Activated gamma-delta T cell treated with anti-CD3 and anti-CD28 coated beads, Interleukin-2, amount 50 U/mL, for 16 hours (primary cell): ENCODE results near the gene GCK.
"Not testable (repeated sequence)": the region's sequence is repeated elsewhere in the genome, so short reads cannot be mapped to it uniquely, and the experiment has no call there.

Source experiments
- DNase-seq: peaks from one replicate; pipeline ENCODE4 v3.0.0-alpha.2; 2020; ENCODE audit warnings: low read depth

Gene GCK

GRCh38 chr7:44180631-44181030, 8.6 kb downstream of the GCK start:
- DNase-seq = no peak

GRCh38 chr7:44177570-44178131, 11.6 kb downstream of the GCK start:
- no peak for DNase-seq

GRCh38 chr7:44176486-44176885, 12.8 kb downstream of the GCK start:
- DNase-seq = no peak

- no peak for DNase-seq
Observed at GRCh38 chr7:44175730-44176129, 13.5 kb downstream of the GCK start.

- not testable (repeated sequence) for DNase-seq
Observed at GRCh38 chr7:44174694-44174948, 14.6 kb downstream of the GCK start.

- no peak for DNase-seq
Observed at GRCh38 chr7:44173911-44174693, 15.1 kb downstream of the GCK start.

- DNase-seq = no peak
Observed at GRCh38 chr7:44172803-44173424, 16.3 kb downstream of the GCK start.

- DNase-seq = no peak
Observed at GRCh38 chr7:44172352-44172751, 16.9 kb downstream of the GCK start.

GRCh38 chr7:44171901-44172300, 17.3 kb downstream of the GCK start:
- not testable (repeated sequence) for DNase-seq

GRCh38 chr7:44167920-44168319, 21.3 kb downstream of the GCK start:
- no peak for DNase-seq

GRCh38 chr7:44163591-44163990, 25.6 kb downstream of the GCK start:
- no peak for DNase-seq

GRCh38 chr7:44162785-44163395, 26.3 kb downstream of the GCK start:
- DNase-seq = no peak

- no peak for DNase-seq
Observed at GRCh38 chr7:44162179-44162578, 27.1 kb downstream of the GCK start.

GRCh38 chr7:44161371-44161770, 27.9 kb downstream of the GCK start:
- no peak for DNase-seq

- no peak for DNase-seq
Observed at GRCh38 chr7:44159824-44160630, 29.2 kb downstream of the GCK start.

- DNase-seq = no peak
Observed at GRCh38 chr7:44158873-44159631, 30.2 kb downstream of the GCK start.

GRCh38 chr7:44158096-44158872, 31.0 kb downstream of the GCK start:
- DNase-seq = no peak

- no peak for DNase-seq
Observed at GRCh38 chr7:44157116-44158080, 31.8 kb downstream of the GCK start.

- no peak for DNase-seq
Observed at GRCh38 chr7:44156453-44157010, 32.7 kb downstream of the GCK start.
